ENCODE measurements around the gene TXNRD3. TPM values are rescaled to one million over a fixed set of nuclear protein-coding genes. Genes with fewer than 3 reads are reported as not detected.

Gene TXNRD3
- total RNA-seq, 1 experiment from 2014 or later, result 6.9 TPM

DNA sequence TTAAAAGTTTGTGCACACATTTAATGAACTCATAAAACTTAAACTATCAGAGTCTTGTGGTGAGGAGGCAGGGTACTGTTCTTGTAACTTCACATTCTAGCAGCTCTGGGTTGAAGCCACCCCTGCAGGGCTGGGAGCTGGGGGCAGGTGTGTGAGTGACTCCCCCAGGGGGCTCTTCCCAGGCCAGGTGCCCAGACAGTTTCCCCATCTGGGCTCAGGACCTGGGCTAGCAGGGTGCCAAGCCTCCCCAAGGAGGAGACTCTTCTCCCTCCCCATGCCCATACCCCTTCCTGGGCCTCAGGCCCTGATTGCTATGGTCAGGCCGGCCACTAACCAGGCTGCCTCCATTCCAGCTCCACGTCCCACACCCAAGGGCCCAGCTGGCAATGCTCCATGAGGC, 27.1 kb upstream of the TXNRD3 start:
- ChIA-PET CTCF (no interaction called here), POLR2A (no interaction called here)
- Mint-ChIP-seq H3K9me3 (no peaks in the 10 kb centered on the region), H3K4me1 (peaks cover 29% of the 10 kb centered on the region), H3K27me3 (ENCODE audit: low read depth) (peaks cover 24% of the 10 kb centered on the region), H3K27ac (no peak overlapping the region), H3K36me3 (no peaks in the 10 kb centered on the region), H3K4me3 (no peak overlapping the region)
- ATAC-seq, result no peak
- no peak for DNase-seq (ENCODE audit: low spot score)
- no peak for TF ChIP-seq SOX15 (CRISPR knock-in tag; IDR thresholded peaks at IDR 0.05)
- no peak for TF ChIP-seq GRHL2 (CRISPR knock-in tag; IDR thresholded peaks at IDR 0.05; ENCODE audit: insufficient replicate concordance, severe bottlenecking)
- no peak for TF ChIP-seq MXD4 (CRISPR knock-in tag; IDR thresholded peaks at IDR 0.05; ENCODE audit: borderline replicate concordance)
- TF ChIP-seq, protein P1, sequence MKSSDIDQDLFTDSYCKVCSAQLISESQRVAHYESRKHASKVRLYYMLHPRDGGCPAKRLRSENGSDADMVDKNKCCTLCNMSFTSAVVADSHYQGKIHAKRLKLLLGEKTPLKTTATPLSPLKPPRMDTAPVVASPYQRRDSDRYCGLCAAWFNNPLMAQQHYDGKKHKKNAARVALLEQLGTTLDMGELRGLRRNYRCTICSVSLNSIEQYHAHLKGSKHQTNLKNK (CRISPR knock-in tag; IDR thresholded peaks at IDR 0.05), result no peak
- TF ChIP-seq ZNF423 (CRISPR knock-in tag; IDR thresholded peaks at IDR 0.05), result no peak
- TF ChIP-seq JUN (CRISPR knock-in tag; IDR thresholded peaks at IDR 0.05), result no peak
- TF ChIP-seq ZNF317 (CRISPR knock-in tag; IDR thresholded peaks at IDR 0.05; ENCODE audit: borderline replicate concordance, low read depth), result no peak
- TF ChIP-seq, protein P2, sequence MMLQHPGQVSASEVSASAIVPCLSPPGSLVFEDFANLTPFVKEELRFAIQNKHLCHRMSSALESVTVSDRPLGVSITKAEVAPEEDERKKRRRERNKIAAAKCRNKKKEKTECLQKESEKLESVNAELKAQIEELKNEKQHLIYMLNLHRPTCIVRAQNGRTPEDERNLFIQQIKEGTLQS (CRISPR knock-in tag; conservative IDR thresholded peaks at IDR 0.05), result no peak
- TF ChIP-seq ZNF138 (CRISPR knock-in tag; conservative IDR thresholded peaks at IDR 0.05), result no peak
- TF ChIP-seq, protein P3, sequence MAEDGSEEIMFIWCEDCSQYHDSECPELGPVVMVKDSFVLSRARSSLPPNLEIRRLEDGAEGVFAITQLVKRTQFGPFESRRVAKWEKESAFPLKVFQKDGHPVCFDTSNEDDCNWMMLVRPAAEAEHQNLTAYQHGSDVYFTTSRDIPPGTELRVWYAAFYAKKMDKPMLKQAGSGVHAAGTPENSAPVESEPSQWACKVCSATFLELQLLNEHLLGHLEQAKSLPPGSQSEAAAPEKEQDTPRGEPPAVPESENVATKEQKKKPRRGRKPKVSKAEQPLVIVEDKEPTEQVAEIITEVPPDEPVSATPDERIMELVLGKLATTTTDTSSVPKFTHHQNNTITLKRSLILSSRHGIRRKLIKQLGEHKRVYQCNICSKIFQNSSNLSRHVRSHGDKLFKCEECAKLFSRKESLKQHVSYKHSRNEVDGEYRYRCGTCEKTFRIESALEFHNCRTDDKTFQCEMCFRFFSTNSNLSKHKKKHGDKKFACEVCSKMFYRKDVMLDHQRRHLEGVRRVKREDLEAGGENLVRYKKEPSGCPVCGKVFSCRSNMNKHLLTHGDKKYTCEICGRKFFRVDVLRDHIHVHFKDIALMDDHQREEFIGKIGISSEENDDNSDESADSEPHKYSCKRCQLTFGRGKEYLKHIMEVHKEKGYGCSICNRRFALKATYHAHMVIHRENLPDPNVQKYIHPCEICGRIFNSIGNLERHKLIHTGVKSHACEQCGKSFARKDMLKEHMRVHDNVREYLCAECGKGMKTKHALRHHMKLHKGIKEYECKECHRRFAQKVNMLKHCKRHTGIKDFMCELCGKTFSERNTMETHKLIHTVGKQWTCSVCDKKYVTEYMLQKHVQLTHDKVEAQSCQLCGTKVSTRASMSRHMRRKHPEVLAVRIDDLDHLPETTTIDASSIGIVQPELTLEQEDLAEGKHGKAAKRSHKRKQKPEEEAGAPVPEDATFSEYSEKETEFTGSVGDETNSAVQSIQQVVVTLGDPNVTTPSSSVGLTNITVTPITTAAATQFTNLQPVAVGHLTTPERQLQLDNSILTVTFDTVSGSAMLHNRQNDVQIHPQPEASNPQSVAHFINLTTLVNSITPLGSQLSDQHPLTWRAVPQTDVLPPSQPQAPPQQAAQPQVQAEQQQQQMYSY (CRISPR knock-in tag; IDR thresholded peaks at IDR 0.05), result no peak
- no peak for TF ChIP-seq NFATC4 (CRISPR knock-in tag; IDR thresholded peaks at IDR 0.05)
- TF ChIP-seq ZNF396 (CRISPR knock-in tag; IDR thresholded peaks at IDR 0.05; ENCODE audit: borderline replicate concordance), result no peak

DNA sequence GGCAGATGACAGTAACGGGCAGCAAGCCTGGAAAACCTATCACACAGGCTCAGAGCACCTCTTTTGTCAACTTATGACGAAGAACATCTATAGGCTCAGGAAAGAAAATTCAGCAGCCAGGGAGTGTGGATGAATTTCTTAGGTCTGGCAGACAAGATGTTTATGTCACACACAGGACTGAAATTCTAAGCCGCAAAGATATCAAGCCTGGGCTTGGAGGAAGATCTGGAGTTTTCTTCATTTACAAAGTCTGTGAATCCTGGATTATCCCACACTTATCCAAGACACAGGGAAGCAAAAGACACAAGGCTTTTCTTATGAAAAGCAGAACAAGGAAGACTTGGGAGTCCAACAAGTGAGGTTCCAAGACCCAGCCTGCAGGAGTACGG, 25.7 kb upstream of the TXNRD3 start:
- no peak overlapping the region for H3K4me3 Mint-ChIP-seq
- TF ChIP-seq, protein P1 (CRISPR knock-in tag; IDR thresholded peaks at IDR 0.05), result no peak
- TF ChIP-seq ZNF423 (CRISPR knock-in tag; IDR thresholded peaks at IDR 0.05) (no peak), ZNF232 (CRISPR knock-in tag; IDR thresholded peaks at IDR 0.05) (no peak), ZNF317 (CRISPR knock-in tag; IDR thresholded peaks at IDR 0.05; ENCODE audit: borderline replicate concordance, low read depth) (no peak), NR3C1 (CRISPR knock-in tag; conservative IDR thresholded peaks at IDR 0.05; ENCODE audit: low read depth) (no peak)
- TF ChIP-seq, protein P4, sequence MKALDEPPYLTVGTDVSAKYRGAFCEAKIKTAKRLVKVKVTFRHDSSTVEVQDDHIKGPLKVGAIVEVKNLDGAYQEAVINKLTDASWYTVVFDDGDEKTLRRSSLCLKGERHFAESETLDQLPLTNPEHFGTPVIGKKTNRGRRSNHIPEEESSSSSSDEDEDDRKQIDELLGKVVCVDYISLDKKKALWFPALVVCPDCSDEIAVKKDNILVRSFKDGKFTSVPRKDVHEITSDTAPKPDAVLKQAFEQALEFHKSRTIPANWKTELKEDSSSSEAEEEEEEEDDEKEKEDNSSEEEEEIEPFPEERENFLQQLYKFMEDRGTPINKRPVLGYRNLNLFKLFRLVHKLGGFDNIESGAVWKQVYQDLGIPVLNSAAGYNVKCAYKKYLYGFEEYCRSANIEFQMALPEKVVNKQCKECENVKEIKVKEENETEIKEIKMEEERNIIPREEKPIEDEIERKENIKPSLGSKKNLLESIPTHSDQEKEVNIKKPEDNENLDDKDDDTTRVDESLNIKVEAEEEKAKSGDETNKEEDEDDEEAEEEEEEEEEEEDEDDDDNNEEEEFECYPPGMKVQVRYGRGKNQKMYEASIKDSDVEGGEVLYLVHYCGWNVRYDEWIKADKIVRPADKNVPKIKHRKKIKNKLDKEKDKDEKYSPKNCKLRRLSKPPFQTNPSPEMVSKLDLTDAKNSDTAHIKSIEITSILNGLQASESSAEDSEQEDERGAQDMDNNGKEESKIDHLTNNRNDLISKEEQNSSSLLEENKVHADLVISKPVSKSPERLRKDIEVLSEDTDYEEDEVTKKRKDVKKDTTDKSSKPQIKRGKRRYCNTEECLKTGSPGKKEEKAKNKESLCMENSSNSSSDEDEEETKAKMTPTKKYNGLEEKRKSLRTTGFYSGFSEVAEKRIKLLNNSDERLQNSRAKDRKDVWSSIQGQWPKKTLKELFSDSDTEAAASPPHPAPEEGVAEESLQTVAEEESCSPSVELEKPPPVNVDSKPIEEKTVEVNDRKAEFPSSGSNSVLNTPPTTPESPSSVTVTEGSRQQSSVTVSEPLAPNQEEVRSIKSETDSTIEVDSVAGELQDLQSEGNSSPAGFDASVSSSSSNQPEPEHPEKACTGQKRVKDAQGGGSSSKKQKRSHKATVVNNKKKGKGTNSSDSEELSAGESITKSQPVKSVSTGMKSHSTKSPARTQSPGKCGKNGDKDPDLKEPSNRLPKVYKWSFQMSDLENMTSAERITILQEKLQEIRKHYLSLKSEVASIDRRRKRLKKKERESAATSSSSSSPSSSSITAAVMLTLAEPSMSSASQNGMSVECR (CRISPR knock-in tag; IDR thresholded peaks at IDR 0.05; ENCODE audit: borderline replicate concordance), result no peak
- TF ChIP-seq, protein P5, sequence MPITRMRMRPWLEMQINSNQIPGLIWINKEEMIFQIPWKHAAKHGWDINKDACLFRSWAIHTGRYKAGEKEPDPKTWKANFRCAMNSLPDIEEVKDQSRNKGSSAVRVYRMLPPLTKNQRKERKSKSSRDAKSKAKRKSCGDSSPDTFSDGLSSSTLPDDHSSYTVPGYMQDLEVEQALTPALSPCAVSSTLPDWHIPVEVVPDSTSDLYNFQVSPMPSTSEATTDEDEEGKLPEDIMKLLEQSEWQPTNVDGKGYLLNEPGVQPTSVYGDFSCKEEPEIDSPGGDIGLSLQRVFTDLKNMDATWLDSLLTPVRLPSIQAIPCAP (CRISPR knock-in tag; IDR thresholded peaks at IDR 0.05), result no peak
- TF ChIP-seq, protein P6, sequence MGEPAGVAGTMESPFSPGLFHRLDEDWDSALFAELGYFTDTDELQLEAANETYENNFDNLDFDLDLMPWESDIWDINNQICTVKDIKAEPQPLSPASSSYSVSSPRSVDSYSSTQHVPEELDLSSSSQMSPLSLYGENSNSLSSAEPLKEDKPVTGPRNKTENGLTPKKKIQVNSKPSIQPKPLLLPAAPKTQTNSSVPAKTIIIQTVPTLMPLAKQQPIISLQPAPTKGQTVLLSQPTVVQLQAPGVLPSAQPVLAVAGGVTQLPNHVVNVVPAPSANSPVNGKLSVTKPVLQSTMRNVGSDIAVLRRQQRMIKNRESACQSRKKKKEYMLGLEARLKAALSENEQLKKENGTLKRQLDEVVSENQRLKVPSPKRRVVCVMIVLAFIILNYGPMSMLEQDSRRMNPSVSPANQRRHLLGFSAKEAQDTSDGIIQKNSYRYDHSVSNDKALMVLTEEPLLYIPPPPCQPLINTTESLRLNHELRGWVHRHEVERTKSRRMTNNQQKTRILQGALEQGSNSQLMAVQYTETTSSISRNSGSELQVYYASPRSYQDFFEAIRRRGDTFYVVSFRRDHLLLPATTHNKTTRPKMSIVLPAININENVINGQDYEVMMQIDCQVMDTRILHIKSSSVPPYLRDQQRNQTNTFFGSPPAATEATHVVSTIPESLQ (CRISPR knock-in tag; IDR thresholded peaks at IDR 0.05), result no peak
- TF ChIP-seq, protein P7, sequence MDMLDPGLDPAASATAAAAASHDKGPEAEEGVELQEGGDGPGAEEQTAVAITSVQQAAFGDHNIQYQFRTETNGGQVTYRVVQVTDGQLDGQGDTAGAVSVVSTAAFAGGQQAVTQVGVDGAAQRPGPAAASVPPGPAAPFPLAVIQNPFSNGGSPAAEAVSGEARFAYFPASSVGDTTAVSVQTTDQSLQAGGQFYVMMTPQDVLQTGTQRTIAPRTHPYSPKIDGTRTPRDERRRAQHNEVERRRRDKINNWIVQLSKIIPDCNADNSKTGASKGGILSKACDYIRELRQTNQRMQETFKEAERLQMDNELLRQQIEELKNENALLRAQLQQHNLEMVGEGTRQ (CRISPR knock-in tag; IDR thresholded peaks at IDR 0.05), result no peak
- H3K9me3 Mint-ChIP-seq, result no peaks in the 10 kb centered on the region
- H3K27me3 Mint-ChIP-seq (ENCODE audit: low read depth), result peaks cover 31% of the 10 kb centered on the region
- no peak for DNase-seq (ENCODE audit: low spot score)
- peaks cover 27% of the 10 kb centered on the region for H3K4me1 Mint-ChIP-seq
- CTCF ChIA-PET, result interaction anchor here (1.0 to 3.0 kb wide), 11 partner anchors 12 to 867 kb away, joined by 3 to 18 read pairs (median 5); partner anchors contain the start of genes CHST13 and PLXNA1
- ATAC-seq, result no peak
- H3K27ac Mint-ChIP-seq, result no peak overlapping the region
- POLR2A ChIA-PET, result no interaction called here
- no peaks in the 10 kb centered on the region for H3K36me3 Mint-ChIP-seq

Measured in WTC11 (cell line).